ENCODE data around the gene PSMD2.

The PSMD2 gene

DNA sequence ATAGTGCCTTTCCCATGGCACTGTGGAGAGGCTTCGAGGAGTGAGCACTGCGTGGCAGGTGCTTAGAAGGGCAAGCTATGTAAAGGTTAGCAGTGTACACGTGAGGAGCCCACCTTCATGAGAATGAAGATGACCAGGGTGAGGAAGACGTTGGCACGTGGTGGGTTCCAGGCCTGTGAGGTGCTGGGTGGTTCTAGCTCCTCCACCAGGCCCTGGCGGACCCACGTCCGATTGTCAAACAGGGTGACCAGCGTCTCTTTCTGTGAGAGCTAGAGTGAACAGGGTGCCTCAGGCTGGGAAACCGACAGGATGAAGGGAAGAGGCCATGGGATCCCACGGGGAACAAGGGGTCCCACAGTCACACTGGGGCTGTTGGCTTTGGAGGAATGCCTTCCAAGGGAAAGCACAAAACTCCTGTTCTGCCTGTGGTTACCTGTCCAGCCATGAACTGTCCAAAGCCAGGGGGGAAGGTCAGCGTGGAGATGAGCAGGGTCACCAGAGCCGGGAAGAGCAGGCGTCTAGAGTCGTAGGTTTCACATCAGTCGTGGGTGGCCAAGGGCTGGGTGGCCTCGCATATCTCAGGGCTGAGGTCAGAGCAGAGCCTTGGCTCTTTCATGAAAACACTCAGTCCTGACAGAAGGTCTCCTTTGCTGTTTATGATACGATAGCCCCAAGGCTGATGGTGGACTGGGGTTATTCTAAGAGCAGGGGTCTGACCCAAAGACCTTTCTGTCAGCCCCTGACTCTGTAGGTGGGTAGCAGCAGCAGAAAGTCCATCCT lies 56.4 kb downstream of the PSMD2 start:
- no peak for DNase-seq (ENCODE audit: low read depth, low spot score)

DNA sequence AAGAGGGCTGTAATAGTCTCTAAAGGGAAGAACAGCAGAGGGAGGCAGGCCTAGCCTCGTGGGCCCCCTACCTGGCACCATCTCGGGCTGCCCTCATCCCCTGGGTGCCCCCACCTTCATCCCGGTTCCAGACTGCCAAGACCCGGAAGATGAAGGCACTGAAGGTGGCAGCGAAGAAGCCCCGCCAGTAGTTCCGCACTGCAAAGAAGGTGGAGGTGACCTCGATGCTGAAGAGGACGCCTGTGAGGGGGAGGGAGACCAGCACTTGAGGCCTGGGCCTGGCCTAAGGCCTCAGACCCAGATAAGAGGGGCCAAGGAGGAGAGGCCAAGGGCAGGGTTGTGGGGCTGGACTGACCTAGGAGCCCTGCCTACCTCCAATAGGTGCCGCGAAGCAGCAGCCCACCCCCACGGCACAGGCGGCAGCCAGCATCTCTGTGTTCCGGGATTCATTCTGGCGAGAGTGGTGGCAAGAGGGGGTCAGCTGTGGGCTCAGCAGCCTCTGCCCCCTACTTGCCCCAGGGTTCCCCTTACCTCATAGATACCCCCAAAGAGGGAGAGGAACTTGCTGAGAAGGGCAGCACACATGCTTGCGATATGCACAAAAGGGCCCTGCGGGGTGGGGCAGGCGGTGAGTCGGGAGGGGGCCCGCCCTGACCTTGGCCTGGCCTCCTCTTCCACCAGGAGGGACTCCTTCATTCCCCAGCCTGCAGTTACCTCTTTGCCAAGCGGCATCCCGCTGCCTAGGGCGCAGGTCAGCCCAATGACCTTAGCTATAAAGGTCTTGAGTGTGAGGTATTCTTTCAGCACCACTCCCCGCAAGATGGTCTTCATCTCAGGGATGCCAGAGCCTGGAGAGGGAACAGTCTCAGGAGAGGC lies 58.4 kb downstream of the PSMD2 start:
- no peak for DNase-seq (ENCODE audit: low read depth, low spot score)

DNA sequence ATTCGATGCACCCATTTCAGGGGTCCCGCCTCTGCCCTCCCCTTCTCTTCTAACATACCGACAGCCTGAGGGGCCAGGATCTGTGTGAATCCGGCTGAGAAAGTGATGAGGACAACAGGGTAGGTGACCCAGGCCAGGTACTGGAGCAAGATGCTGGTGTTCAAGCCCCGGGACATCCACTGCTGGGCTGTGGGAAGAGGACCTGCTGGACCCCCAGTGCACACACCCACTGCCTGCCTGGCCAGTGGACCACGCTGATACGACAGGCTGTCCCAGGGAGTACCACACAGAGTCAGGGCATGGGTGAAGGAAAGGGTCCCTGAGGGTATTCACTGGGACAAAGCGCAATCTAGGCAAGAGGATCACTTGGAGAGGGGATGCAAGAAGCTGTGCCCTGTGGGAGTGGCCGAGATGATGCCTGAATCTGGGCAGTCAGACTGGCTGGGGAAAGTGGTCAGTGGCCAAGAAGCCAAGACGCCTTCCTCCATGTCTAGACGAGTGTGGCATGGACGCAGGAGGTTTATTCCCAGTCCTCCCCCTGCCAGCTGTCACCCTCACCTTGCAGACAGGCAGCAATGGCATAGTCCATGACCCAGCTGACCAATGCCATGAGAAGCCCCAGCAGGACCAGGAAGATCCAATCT lies 59.2 kb downstream of the PSMD2 start:
- DNase-seq (ENCODE audit: low read depth, low spot score): no peak

Measured in activated naive CD8-positive, alpha-beta T cell treated with anti-CD3 and anti-CD28 coated beads, Interleukin-2, amount 50 U/mL, for 16 hours (primary cell).